ENCODE results near the gene ATP13A3.

GRCh38 chr3:194450341-194450740, 36.5 kb downstream of the ATP13A3 start:
- TF ChIP-seq REST (IDR thresholded peaks at IDR 0.05; ENCODE audit: unreplicated experiment), result no peak
- TF ChIP-seq ZNF331 (CRISPR knock-in tag; IDR thresholded peaks at IDR 0.05; ENCODE audit: low read depth), result no peak
- no peak for TF ChIP-seq POLR2AphosphoS5 (IDR thresholded peaks at IDR 0.05; ENCODE audit: low read depth)
- TF ChIP-seq, protein P1, sequence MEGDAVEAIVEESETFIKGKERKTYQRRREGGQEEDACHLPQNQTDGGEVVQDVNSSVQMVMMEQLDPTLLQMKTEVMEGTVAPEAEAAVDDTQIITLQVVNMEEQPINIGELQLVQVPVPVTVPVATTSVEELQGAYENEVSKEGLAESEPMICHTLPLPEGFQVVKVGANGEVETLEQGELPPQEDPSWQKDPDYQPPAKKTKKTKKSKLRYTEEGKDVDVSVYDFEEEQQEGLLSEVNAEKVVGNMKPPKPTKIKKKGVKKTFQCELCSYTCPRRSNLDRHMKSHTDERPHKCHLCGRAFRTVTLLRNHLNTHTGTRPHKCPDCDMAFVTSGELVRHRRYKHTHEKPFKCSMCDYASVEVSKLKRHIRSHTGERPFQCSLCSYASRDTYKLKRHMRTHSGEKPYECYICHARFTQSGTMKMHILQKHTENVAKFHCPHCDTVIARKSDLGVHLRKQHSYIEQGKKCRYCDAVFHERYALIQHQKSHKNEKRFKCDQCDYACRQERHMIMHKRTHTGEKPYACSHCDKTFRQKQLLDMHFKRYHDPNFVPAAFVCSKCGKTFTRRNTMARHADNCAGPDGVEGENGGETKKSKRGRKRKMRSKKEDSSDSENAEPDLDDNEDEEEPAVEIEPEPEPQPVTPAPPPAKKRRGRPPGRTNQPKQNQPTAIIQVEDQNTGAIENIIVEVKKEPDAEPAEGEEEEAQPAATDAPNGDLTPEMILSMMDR (conservative IDR thresholded peaks at IDR 0.05; ENCODE audit: low read depth in 2 of 2), result no peak
- no peak for TF ChIP-seq ETS1 (IDR thresholded peaks at IDR 0.05)
- TF ChIP-seq EZH2phosphoT487 (IDR thresholded peaks at IDR 0.05; ENCODE audit: unreplicated experiment), result no peak
- no peak for TF ChIP-seq EZH2 (IDR thresholded peaks at IDR 0.05; ENCODE audit: low read depth, unreplicated experiment)
- no peak for TF ChIP-seq CREB1 (CRISPR knock-in tag; IDR thresholded peaks at IDR 0.05; ENCODE audit: low read depth)
- TF ChIP-seq JUNB (IDR thresholded peaks at IDR 0.05; ENCODE audit: unreplicated experiment), result no peak
- no peak for TF ChIP-seq ZNF114 (CRISPR knock-in tag; IDR thresholded peaks at IDR 0.05)
